Measurements from ENCODE around the gene SEC11A.

DNA sequence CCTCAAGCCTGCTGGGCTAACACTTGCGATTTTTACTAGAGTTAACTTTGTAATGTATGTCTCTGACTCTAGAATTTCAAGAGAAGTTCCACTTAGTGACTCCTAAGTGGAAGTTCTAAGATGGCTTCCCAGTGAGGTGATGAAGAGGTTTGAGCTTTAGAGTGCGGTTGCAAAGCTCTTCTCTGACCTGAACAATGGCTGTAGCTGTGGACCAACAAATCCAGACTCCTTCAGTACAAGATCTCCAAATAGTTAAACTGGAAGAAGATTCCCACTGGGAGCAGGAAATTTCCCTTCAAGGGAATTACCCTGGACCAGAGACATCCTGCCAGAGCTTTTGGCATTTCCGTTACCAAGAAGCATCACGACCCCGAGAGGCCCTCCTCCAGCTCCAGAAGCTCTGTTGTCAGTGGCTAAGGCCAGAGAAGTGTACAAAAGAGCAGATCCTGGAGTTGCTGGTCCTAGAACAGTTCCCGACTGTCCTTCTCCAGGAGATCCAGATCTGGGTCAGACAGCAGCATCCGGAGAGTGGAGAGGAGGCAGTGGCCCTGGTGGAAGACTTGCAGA, 84.2 kb downstream of the SEC11A start:
- TF ChIP-seq, protein P1, sequence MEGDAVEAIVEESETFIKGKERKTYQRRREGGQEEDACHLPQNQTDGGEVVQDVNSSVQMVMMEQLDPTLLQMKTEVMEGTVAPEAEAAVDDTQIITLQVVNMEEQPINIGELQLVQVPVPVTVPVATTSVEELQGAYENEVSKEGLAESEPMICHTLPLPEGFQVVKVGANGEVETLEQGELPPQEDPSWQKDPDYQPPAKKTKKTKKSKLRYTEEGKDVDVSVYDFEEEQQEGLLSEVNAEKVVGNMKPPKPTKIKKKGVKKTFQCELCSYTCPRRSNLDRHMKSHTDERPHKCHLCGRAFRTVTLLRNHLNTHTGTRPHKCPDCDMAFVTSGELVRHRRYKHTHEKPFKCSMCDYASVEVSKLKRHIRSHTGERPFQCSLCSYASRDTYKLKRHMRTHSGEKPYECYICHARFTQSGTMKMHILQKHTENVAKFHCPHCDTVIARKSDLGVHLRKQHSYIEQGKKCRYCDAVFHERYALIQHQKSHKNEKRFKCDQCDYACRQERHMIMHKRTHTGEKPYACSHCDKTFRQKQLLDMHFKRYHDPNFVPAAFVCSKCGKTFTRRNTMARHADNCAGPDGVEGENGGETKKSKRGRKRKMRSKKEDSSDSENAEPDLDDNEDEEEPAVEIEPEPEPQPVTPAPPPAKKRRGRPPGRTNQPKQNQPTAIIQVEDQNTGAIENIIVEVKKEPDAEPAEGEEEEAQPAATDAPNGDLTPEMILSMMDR (IDR thresholded peaks at IDR 0.05; ENCODE audit: borderline replicate concordance, extremely low read depth, low read length, poor library complexity, severe bottlenecking): no peak
- no peak for TF ChIP-seq EZH2 (IDR thresholded peaks at IDR 0.05; ENCODE audit: borderline replicate concordance, low read depth, low read length, severe bottlenecking)
